GM12801 (cell line): Measurements from ENCODE around the gene MMP23B.

Experiments
- CTCF ChIP-seq: IDR thresholded peaks from one replicate; pipeline ENCODE4 v1.5.1; 2011; ENCODE audit warnings: control low read depth; ENCODE audit not compliant: insufficient read length; ENCODE audit errors: extremely low read depth

Gene MMP23B

GRCh38 chr1:1605034-1605591 lies 26.9 kb upstream of the MMP23B start:
- TF ChIP-seq CTCF: no peak

GRCh38 chr1:1605724-1606123 lies 26.2 kb upstream of the MMP23B start:
- no peak for TF ChIP-seq CTCF

- no peak for TF ChIP-seq CTCF
Measured at GRCh38 chr1:1606232-1606631, 25.7 kb upstream of the MMP23B start.

GRCh38 chr1:1609822-1610485 lies 22.0 kb upstream of the MMP23B start:
- TF ChIP-seq CTCF: no peak

- TF ChIP-seq CTCF: no peak
Measured at GRCh38 chr1:1610796-1611195, 21.2 kb upstream of the MMP23B start.

- TF ChIP-seq CTCF: no peak
Measured at GRCh38 chr1:1612104-1612400, 19.9 kb upstream of the MMP23B start.

- no peak for TF ChIP-seq CTCF
Measured at GRCh38 chr1:1613509-1614082, 18.4 kb upstream of the MMP23B start.
